Stimulated activated CD4-positive, alpha-beta T cell treated with anti-CD3 and anti-CD28 coated beads, Interleukin-12 subunit alpha, Interleukin-12 subunit beta, amount 100 ng/mL, for 48 hours (primary cell): ENCODE data around the gene WSCD2.

Source experiments
- DNase-seq, 3 donors: peaks; one replicate each; pipeline ENCODE4 v3.0.0-alpha.2; 2020; ENCODE audit warnings: low read depth in 2 of 3, low spot score in 1 of 3

WSCD2 gene

GRCh38 chr12:108107293-108107692 lies 21.8 kb upstream of the WSCD2 start:
- DNase-seq: no peak

GRCh38 chr12:108109504-108109903 lies 19.6 kb upstream of the WSCD2 start:
- DNase-seq: no peak

DNA sequence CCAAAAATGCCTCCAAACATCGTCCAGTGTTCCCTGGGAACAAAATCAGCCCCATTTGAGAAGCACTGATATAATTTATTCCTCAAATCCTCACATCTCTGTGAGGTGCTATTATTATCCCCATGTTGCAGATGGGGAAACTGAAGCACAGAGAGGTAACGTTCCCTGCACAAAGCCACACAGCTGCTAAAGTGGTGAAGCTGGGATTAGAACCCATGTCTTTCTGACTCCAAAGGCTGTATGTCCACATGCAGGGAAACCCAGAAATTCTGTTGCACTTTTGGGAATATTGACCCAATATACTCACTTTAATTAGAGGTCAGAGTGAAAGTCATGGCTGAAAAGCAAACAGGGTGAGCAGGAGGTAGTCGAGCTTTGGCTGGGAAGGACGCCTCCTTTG lies 19.1 kb upstream of the WSCD2 start:
- no peak for DNase-seq

DNA sequence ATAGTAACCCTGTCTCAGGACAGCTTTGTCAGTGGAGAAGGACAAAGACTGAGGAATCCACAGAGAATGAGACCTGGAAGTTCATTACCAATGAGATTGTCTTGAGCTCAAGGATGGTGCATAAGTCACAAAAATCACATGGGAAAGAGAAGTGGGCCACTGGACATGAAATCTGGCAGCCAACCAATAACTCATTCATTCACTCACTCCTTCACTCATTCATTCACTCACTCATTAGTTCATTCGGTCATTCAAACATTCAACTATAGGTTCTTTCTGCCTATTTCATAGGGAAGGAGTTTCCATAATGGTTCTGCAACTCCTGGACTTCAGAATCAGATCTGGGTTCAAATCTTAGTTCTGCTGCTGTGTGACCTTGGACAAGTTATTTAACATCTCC lies 18.2 kb upstream of the WSCD2 start:
- no peak for DNase-seq

- no peak for DNase-seq
These were observed 16.1 kb upstream of the WSCD2 start for GRCh38 chr12:108112832-108113556.

DNA sequence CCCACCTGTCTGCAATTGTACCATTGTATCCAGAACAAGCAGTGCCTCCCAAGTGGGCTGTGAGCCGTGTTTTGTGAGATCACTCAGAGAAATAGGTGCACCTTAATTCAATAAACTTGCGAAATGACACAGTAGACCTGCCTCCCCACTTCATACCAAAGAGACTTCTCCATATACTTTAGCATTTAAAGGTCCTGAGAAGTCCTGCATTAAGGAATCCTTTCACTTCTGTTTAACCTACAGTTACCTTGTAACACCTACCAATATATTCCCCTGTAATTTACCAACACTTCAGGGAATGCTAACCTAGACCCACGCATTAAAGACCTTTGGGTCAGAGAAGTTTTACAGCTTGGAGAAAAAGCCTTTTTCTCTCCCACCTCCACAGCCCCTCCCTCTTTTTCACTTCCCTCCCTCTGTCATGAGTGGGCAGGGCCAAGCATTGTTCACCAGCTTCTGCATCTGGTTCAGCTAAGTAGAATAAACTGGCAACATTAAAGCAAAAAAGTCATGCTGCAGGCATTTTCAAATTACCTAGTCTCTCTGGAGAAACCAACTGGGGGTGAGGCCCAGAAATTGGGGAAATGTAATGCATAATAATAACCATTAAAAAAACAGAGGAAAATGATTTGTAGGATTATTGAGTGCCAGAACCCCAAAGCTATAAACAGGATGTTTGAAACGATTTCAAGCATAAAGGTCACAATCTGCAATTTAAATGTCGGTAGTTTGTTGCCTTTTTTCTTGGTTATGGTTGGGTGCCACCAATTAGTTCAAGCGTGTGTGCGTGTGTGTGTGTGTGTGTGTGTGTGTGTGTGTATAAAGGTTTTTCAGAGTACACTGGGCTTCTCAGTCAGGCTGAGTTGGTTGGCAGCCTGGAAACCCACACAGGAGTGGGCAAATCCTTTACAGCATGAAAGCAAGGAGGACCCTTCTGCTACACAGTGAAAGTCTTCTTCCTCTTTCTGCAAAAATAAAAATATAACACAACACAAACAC lies 13.7 kb upstream of the WSCD2 start:
- no peak for DNase-seq

- no peak for DNase-seq
These were observed 12.8 kb upstream of the WSCD2 start for GRCh38 chr12:108116254-108116653.

DNA sequence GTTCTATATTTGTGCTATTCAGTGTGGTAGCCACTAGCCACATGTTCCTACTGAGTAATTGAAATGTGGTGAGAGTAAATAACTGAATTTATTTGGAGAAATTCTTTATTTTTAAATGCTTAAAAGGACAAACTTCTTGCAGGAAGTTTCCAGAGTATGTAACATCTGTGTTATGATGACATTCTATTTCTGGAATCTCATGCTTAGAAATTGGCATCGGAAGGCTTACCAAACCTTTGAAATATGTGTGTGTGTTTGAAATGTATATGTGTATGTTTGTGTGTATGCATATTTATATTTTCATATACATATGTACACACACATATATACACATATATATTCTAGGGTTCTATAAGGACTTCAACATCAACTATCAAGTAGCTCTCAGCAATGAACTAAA lies 12.4 kb upstream of the WSCD2 start:
- DNase-seq: no peak

GRCh38 chr12:108117163-108117849 lies 11.8 kb upstream of the WSCD2 start:
- no peak for DNase-seq

DNA sequence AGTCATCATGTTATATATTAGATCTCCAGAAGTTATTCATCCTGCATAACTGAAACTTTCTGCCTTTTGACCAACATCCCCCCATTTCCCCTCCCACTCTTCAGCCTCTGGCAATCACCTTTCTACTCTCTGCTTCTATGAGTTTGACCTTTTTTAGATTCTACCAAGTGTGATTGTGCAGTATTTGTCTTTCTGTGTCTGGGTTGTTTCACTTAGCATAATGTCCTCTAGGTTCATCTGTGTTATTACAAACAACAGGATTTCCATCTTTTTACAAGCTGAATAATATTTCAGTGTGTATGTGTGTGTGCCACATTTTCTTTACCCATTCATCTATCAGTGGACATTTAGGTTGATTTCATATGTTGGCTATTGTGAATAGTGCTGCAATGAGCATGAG lies 11.2 kb upstream of the WSCD2 start:
- DNase-seq: no peak

GRCh38 chr12:108119126-108119973 lies 9.7 kb upstream of the WSCD2 start:
- DNase-seq: no peak

- no peak for DNase-seq
These were observed 8.9 kb upstream of the WSCD2 start for GRCh38 chr12:108119974-108120862.

GRCh38 chr12:108120863-108121165 lies 8.3 kb upstream of the WSCD2 start:
- no peak for DNase-seq

GRCh38 chr12:108121320-108121719 lies 7.8 kb upstream of the WSCD2 start:
- DNase-seq: no peak

DNA sequence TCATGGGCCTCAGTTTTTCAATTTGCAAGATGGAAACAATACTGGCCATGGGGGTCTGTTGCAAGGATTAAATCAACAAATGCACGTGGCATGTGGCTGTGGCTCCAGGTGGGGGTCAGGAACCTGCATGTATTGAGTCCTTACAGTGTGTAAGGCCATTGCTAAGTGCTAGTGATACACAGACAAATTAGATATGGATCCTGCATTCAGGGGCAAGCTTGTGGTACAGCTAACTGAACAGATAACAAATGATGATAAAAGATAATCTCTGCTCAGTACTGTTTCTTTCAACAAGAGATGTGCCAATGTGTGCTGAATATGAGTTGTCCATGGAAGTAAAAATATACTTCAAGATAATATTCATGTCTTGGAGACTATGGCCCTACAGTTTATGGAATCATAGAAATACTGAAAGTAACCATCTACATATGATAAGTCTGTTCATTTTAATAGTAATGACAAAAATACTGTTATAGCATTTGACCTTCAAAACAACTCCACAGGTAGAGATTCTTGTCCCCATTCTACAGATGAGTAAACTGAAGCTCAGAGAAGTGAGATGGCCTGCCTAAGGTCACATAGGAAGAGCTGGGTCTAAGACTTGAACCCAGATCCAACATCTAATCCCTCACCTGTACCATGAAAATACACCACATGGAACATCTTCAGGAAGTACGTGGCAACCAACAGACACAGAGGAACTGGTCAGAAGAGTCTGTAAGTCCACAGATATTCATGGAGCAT lies 7.2 kb upstream of the WSCD2 start:
- no peak for DNase-seq

DNA sequence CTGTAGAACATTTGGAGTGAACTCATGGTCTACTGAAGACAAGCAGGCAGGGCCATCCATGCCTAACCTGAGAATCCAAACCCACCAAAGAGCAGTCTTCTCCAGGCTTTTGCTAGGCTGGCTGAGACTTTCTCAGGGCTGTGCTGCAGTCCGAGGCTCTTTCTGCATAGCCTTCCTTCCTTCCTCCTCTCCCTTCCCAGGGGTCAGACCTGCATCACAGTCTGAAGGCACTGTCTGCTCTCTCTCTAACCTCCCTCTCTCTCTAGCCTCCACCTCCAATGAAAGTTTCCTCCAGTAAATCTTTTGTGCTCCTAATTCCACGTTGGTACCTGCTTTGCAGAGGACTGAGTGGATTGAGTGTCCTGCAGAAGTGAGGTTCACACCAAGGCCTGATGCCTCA lies 6.4 kb upstream of the WSCD2 start:
- DNase-seq: no peak

DNA sequence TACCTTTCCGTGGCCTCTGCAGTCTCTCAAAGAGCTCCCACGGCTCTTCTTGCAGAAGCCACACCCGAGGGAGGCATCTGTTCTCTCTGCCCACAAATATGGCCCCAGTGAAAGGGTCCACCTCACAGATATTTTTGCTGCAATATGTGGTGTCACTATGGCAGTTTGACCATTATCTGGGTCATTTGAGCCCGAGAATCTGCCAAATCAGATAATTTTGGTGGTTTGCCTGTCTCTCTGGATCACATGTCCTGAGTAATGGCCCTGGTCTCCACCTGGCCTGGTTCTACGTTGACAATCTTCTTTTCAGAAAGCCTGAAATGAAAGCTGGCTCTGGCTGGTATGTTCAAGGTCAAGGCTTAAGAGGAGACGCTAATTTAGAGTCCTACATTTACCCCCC lies 5.7 kb upstream of the WSCD2 start:
- DNase-seq: no peak

DNA sequence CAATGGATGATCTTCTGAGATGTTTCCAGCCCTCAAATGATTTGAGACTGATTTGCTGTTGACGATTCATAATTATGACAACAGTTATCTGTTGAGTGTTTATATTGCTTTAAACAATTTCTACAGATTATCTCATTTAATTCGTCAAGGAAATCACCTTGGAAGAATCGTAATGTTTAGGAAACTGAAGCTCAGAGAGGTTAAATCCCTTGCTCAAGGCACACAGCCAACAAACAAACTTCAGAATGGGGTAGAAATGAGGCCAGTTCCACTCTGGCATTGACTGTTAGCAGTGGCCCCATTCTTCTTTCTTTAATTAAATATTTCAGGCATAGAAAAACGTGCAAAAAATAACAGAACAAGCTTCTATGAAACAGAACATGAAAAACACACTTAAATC lies 4.0 kb upstream of the WSCD2 start:
- no peak for DNase-seq

DNA sequence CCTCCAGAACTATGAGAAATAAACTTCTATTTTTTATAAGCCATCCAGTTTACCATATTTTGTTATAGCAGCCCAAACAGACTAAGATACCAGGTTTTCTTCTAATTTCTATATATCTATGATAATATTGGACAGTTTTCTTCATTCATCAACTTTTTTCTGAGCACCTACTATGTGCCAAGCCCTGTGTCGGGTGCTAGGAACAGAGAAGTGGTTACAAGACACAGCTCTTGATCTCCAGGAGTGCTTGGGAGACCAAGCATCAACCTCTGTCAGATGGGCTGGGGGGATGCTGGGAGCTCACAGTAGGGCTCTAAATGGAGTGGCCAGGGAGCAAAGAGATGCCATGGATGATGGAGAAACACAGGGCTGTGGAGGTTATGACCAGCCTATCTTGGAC lies 2.9 kb upstream of the WSCD2 start:
- no peak for DNase-seq
